GM03348 (cell line): Measurements from ENCODE around the gene P3H2.

ENCODE experiments used
- DNase-seq: peaks from one replicate; pipeline ENCODE4 v3.0.0; 2012; ENCODE audit warnings: low spot score

The P3H2 gene

GRCh38 chr3:190053919-190054672 lies 66.6 kb downstream of the P3H2 start:
- peak; percentile 53 for DNase-seq

- DNase-seq = no peak
Measured at GRCh38 chr3:190051641-190052040, 69.1 kb downstream of the P3H2 start.

- DNase-seq = peak; percentile 59
Measured at GRCh38 chr3:190048932-190049441, 71.7 kb downstream of the P3H2 start.

- no peak for DNase-seq
Measured at GRCh38 chr3:190044974-190045373, 75.7 kb downstream of the P3H2 start.

GRCh38 chr3:190044142-190044541 lies 76.6 kb downstream of the P3H2 start:
- DNase-seq = peak; percentile 36

- DNase-seq = no peak
Measured at GRCh38 chr3:190043741-190044140, 77.0 kb downstream of the P3H2 start.

- DNase-seq = no peak
Measured at GRCh38 chr3:190042558-190042957, 78.1 kb downstream of the P3H2 start.

GRCh38 chr3:190041333-190042041 lies 79.2 kb downstream of the P3H2 start:
- DNase-seq = no peak

GRCh38 chr3:190040145-190040544 lies 80.6 kb downstream of the P3H2 start:
- no peak for DNase-seq

- DNase-seq = peak; percentile 33
Measured at GRCh38 chr3:190038050-190038933, 82.4 kb downstream of the P3H2 start.

GRCh38 chr3:190036631-190037030 lies 84.1 kb downstream of the P3H2 start:
- DNase-seq = no peak

- no peak for DNase-seq
Measured at GRCh38 chr3:190034446-190034845, 86.3 kb downstream of the P3H2 start.

GRCh38 chr3:190032923-190033322 lies 87.8 kb downstream of the P3H2 start:
- DNase-seq = no peak

GRCh38 chr3:190031887-190032752 lies 88.6 kb downstream of the P3H2 start:
- no peak for DNase-seq

GRCh38 chr3:190027116-190027515 lies 93.6 kb downstream of the P3H2 start:
- no peak for DNase-seq

- DNase-seq = no peak
Measured at GRCh38 chr3:190026154-190026553, 94.5 kb downstream of the P3H2 start.

- DNase-seq = peak; percentile 34
Measured at GRCh38 chr3:190024912-190025311, 95.8 kb downstream of the P3H2 start.

GRCh38 chr3:190019844-190020243 lies 100.9 kb downstream of the P3H2 start:
- DNase-seq = no peak

- no peak for DNase-seq
Measured at GRCh38 chr3:190019006-190019405, 101.7 kb downstream of the P3H2 start.

- no peak for DNase-seq
Measured at GRCh38 chr3:190018460-190018859, 102.2 kb downstream of the P3H2 start.

GRCh38 chr3:190017521-190018288 lies 103.0 kb downstream of the P3H2 start:
- DNase-seq = peak; percentile 48
